K562 (cell line): ENCODE data around the gene MAGI2. TPM values are rescaled to one million over a fixed set of nuclear protein-coding genes. Genes with fewer than 3 reads are reported as not detected.

Experiments
- ATAC-seq: fragments of 200-7000 bp; cut with Tn5 transposase; 3 replicates; pipeline ENCODE4 v1.9.1; 2020; ENCODE audit warnings: moderate library complexity
- BruUV-seq: library from RNA; stranded (reverse); fragments of 400-500 nt; replicated peaks from 2 replicates; lab custom pipeline; 2021; lab: Mats Ljungman, UMichigan
- CTCF ChIA-PET: fragments of 300-600 bp; formaldehyde crosslinking; extraction: SDS; loops from one replicate; lab custom pipeline; 2021; ENCODE audit warnings: low intra/inter-chr PET ratio; lab: Yijun Ruan, JAX
- POLR2A ChIA-PET: fragments of 300-600, 350-650 bp; sonication (Branson Sonifier 250); formaldehyde crosslinking; extraction: SDS; loops from one replicate; lab custom pipeline; 2021; ENCODE audit warnings: antibody characterized with exemption, inconsistent platforms; lab: Yijun Ruan, JAX
- DNase-seq, 4 experiments: peaks; one replicate each; pipeline versions ENCODE4 v3.0.0 to v3.0.0-alpha.2; 2011 to 2018; ENCODE audit warnings: low spot score in 3 of 4, mixed read lengths in 3 of 4; ENCODE audit errors: extremely low read depth in 1 of 4
- FAIRE-seq: peaks from 2 replicates; lab custom pipeline; 2011; peaks lifted over from hg19 to GRCh38; lab: Jason Lieb, UNC
- H2AFZ ChIP-seq: 2 replicates; pipeline ENCODE4 v1.6.0; 2011; ENCODE audit warnings: low read depth, low read length, control low read depth, inconsistent platforms
- H3K27ac ChIP-seq: fragments of 200-600 bp; 3 replicates; pipeline ENCODE4 v1.8.0; 2011; ENCODE audit warnings: low read depth, mild to moderate bottlenecking, control low read depth, inconsistent platforms, low read length, moderate library complexity, mixed read lengths; ENCODE audit errors: extremely low read depth
- H3K27me3 ChIP-seq, 2 experiments: fragments of 300-600 bp in 1 of 2; 2 replicates in 1 of 2; 3 replicates in 1 of 2; pipeline versions ENCODE4 v1.6.0 to v1.8.0; 2011; ENCODE audit warnings: inconsistent platforms in 2 of 2, low read length in 2 of 2, mild to moderate bottlenecking in 1 of 2, mixed read lengths in 1 of 2, moderate library complexity in 1 of 2; ENCODE audit not compliant: control insufficient read depth in 2 of 2, insufficient read depth in 2 of 2
- H3K36me3 ChIP-seq: fragments of 300-600 bp; 3 replicates; pipeline ENCODE4 v1.8.0; 2011; ENCODE audit warnings: mild to moderate bottlenecking, low read length, inconsistent platforms; ENCODE audit not compliant: control insufficient read depth, insufficient read depth
- H3K4me1 ChIP-seq, 2 experiments: fragments of 200-600 bp in 1 of 2; replicated peaks in 1 of 2; 2 replicates in 1 of 2; 3 replicates in 1 of 2; pipeline versions ENCODE4 v1.5.1 to v1.8.0; 2011; ENCODE audit warnings: inconsistent platforms in 2 of 2, low read length in 2 of 2, mild to moderate bottlenecking in 1 of 2, mixed read lengths in 1 of 2, moderate library complexity in 1 of 2; ENCODE audit not compliant: control insufficient read depth in 2 of 2, insufficient read depth in 2 of 2
- H3K4me2 ChIP-seq: 2 replicates; pipeline ENCODE4 v1.6.1; 2011; ENCODE audit warnings: low read length, control low read depth, inconsistent platforms, mixed read lengths; ENCODE audit not compliant: insufficient read depth
- H3K4me3 ChIP-seq: fragments of 200-600 bp; sonication (generic), shearing (Covaris generic); 2 replicates; pipeline ENCODE4 v1.5.1; 2016; ENCODE audit warnings: control low read depth, inconsistent platforms
- H3K79me2 ChIP-seq: fragments of 200-600 bp; 3 replicates; pipeline ENCODE4 v1.8.0; 2011; ENCODE audit warnings: low read length, inconsistent platforms; ENCODE audit not compliant: control insufficient read depth, insufficient read depth
- H3K9ac ChIP-seq, 2 experiments: 2 replicates each; pipeline versions ENCODE4 v1.6.0 to v1.6.1; 2011; ENCODE audit warnings: low read depth in 2 of 2, low read length in 2 of 2, control low read depth in 1 of 2, inconsistent platforms in 1 of 2, mild to moderate bottlenecking in 1 of 2, mixed read lengths in 1 of 2; ENCODE audit not compliant: insufficient read depth in 1 of 2
- H3K9me1 ChIP-seq: one replicate; pipeline ENCODE4 v1.6.0; 2011; ENCODE audit warnings: inconsistent platforms, mild to moderate bottlenecking, low read length, moderate library complexity; ENCODE audit not compliant: control insufficient read depth, insufficient read depth
- H3K9me3 ChIP-seq: replicated peaks from 2 replicates; pipeline ENCODE4 v1.5.1; 2011; ENCODE audit warnings: low read depth, low read length, inconsistent platforms; ENCODE audit not compliant: control insufficient read depth, insufficient read depth
- H4K20me1 ChIP-seq: replicated peaks from 2 replicates; pipeline ENCODE4 v1.6.1; 2011; ENCODE audit warnings: low read length, inconsistent platforms, mixed read lengths; ENCODE audit not compliant: control insufficient read depth, insufficient read depth
- DMBX1 ChIP-seq: fragments of 250-450 bp; sonication (Bioruptor Pico); IDR thresholded peaks from 2 replicates; pipeline ENCODE4 v1.8.0; 2022; ENCODE audit warnings: inconsistent platforms, mild to moderate bottlenecking, moderate library complexity, borderline replicate concordance
- FOXP1 ChIP-seq: sonication (generic); formaldehyde crosslinking; IDR thresholded peaks from 2 replicates; pipeline ENCODE4 v1.8.0; 2022; ENCODE audit warnings: mild to moderate bottlenecking, missing genetic modification reagents
- HOMEZ ChIP-seq: fragments of 250-450 bp; sonication (Bioruptor Pico); IDR thresholded peaks from 2 replicates; pipeline ENCODE4 v1.4.0; 2020; ENCODE audit warnings: mild to moderate bottlenecking, moderate library complexity
- NR2C2 ChIP-seq, 2 experiments: fragments of 200-800 bp in 1 of 2; sonication (Bioruptor generic) in 1 of 2; sonication (generic) in 1 of 2; formaldehyde crosslinking in 1 of 2; IDR thresholded peaks; 2 replicates each; pipeline versions ENCODE4 v1.6.1 to v1.8.0; 2016 to 2022; ENCODE audit warnings: mild to moderate bottlenecking in 1 of 2, missing compliant biosample characterization in 1 of 2, missing genetic modification characterization in 1 of 2, missing genetic modification reagents in 1 of 2
- PHF21A ChIP-seq: fragments of 450-650 bp; IDR thresholded peaks from 2 replicates; pipeline ENCODE4 v1.6.1; 2017; ENCODE audit warnings: low read depth, borderline replicate concordance
- RNF2 ChIP-seq: sonication (generic); IDR thresholded peaks from 2 replicates; pipeline ENCODE4 v1.6.1; 2016
- SAFB ChIP-seq: fragments of 200-400 bp; formaldehyde crosslinking; IDR thresholded peaks from 2 replicates; pipeline ENCODE4 v1.6.1; 2017; ENCODE audit warnings: low read depth, low read length, borderline replicate concordance
- SMC3 ChIP-seq: conservative IDR thresholded peaks from 2 replicates; pipeline ENCODE4 v1.6.1; 2011; ENCODE audit warnings: low read depth, low read length, improper control_type of control experiment; ENCODE audit not compliant: insufficient read depth
- XRCC3 ChIP-seq: fragments of 450-650 bp; IDR thresholded peaks from 2 replicates; pipeline ENCODE4 v1.6.1; 2017; ENCODE audit warnings: mild to moderate bottlenecking, moderate library complexity
- ZNF12 ChIP-seq: sonication (generic); formaldehyde crosslinking; IDR thresholded peaks from 2 replicates; pipeline ENCODE4 v1.4.0; 2020; ENCODE audit warnings: mild to moderate bottlenecking, missing genetic modification reagents
- ZNF124 ChIP-seq: sonication (generic); formaldehyde crosslinking; IDR thresholded peaks from 2 replicates; pipeline ENCODE4 v1.8.1; 2022; ENCODE audit warnings: missing genetic modification reagents
- ZNF507 ChIP-seq: conservative IDR thresholded peaks from 2 replicates; pipeline ENCODE4 v1.6.1; 2017; ENCODE audit warnings: missing genetic modification characterization, missing compliant biosample characterization
- WGBS: fragments of 100-300 bp; shearing (Covaris generic); methylation state at CpG from one replicate; pipeline ENCODE4 v1.1.6; 2016; ENCODE audit warnings: low coverage, mixed read lengths; ENCODE audit not compliant: insufficient coverage; ENCODE audit errors: missing lambda C conversion rate; 5-methylcytosine and 5-hydroxymethylcytosine counted together
- in situ Hi-C: fragments of 300-500 bp; cut with MboI; formaldehyde crosslinking; loops from 4 replicates; pipeline ENCODE4 v1.15.0; 2018; ENCODE audit warnings: inconsistent platforms, mixed read lengths
- intact Hi-C: fragments of 100-400 bp; cut with micrococcal nuclease; formaldehyde crosslinking; loops from 2 replicates; pipeline ENCODE4 v1.14.2; 2022
- polyA plus RNA-seq, 8 experiments: library from polyadenylated mRNA; depleted of rRNA in 4 of 8; stranded (reverse) in 5 of 8; unstranded in 3 of 8; fragments of >200 nt; fragmentation: Nextera tagmentation in 2 of 8; fragmentation: Illumina TruSeq in 1 of 8; extraction: Ambion mirVana in 2 of 8; extraction: Trizol in 1 of 8; gene quantifications; 2 replicates each; pipeline versions ENCODE4 v1.2.1 to v1.2.3, GENCODE V29; 2011 to 2014; ENCODE audit warnings: inconsistent platforms in 1 of 8, missing spikeins in 1 of 8
- total RNA-seq, 7 experiments: library from RNA; depleted of rRNA in 6 of 7; stranded (reverse); fragments of >200 nt in 6 of 7; fragmentation: Illumina TruSeq in 2 of 7; extraction: Trizol in 2 of 7; gene quantifications; 2 replicates each; pipeline versions ENCODE4 v1.2.1 to v1.2.3, GENCODE V29; 2011 to 2021; ENCODE audit warnings: low replicate concordance in 1 of 7
- TF ChIP-seq, protein P1 (sequence below): sonication (generic); formaldehyde crosslinking; IDR thresholded peaks from 2 replicates; pipeline ENCODE4 v1.8.0; 2022; ENCODE audit warnings: mild to moderate bottlenecking, missing genetic modification reagents

MAGI2 gene
- total and polyA plus RNA-seq, 9 of the 15 experiments (the other 6 are each of a cell fraction or from before 2014, with no cell fraction given): 0.27 to 1.4 (median 0.70) TPM

- no peaks in the 10 kb centered on the region for H3K36me3 ChIP-seq
- no peaks in the 10 kb centered on the region for H3K9me1 ChIP-seq
- ChIA-PET POLR2A (interaction anchor here (1.1 kb wide), 1 partner anchor 37 kb away, joined by 3 read pairs; no protein-coding TSS in a partner anchor), CTCF (interaction anchor here (0.6 kb wide), 1 partner anchor 855 kb away, joined by 3 read pairs; no protein-coding TSS in a partner anchor)
- no peak overlapping the region for H2AFZ ChIP-seq
- no peak overlapping the region for H3K4me3 ChIP-seq
- H3K27ac ChIP-seq: no peak overlapping the region
- FAIRE-seq: no peak
- no peak overlapping the region for H3K9ac ChIP-seq
- H3K79me2 ChIP-seq: no peaks in the 10 kb centered on the region
- intact Hi-C loops (no loop called here), in situ Hi-C loops (no loop called here)
- no peaks in the 10 kb centered on the region for H3K27me3 ChIP-seq
- TF ChIP-seq NR2C2 (CRISPR knock-in tag; IDR thresholded peaks at IDR 0.05) (no peak), NR2C2 (tag; IDR thresholded peaks at IDR 0.05) (no peak), ZNF124 (CRISPR knock-in tag) (no peak), FOXP1 (no peak), PHF21A (no peak), ZNF507 (no peak), HOMEZ (CRISPR knock-in tag) (no peak), RNF2 (no peak), XRCC3 (no peak), ZNF12 (CRISPR knock-in tag) (no peak), SAFB (no peak), DMBX1 (CRISPR knock-in tag) (no peak), SMC3 (no peak)
- TF ChIP-seq, protein P1, sequence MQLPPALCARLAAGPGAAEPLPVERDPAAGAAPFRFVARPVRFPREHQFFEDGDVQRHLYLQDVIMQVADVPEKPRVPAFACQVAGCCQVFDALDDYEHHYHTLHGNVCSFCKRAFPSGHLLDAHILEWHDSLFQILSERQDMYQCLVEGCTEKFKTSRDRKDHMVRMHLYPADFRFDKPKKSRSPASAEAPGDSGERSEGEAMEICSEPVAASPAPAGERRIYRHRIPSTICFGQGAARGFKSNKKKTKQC: no peak
- 0% methylated on average over 3 of the region's 3 CpGs for WGBS
- H4K20me1 ChIP-seq: no peaks in the 10 kb centered on the region
- DNase-seq: no peak
- no peaks in the 10 kb centered on the region for H3K4me1 ChIP-seq
- ATAC-seq: no peak
- H3K4me2 ChIP-seq: no peak overlapping the region
- no TSS peak for BruUV-seq
- H3K9me3 ChIP-seq: no peaks in the 10 kb centered on the region
Measured at GRCh38 chr7:78092331-78092730, 1361.1 kb downstream of the MAGI2 start.
